Measurements from ENCODE around the gene LYPD6B.

The LYPD6B gene

DNA sequence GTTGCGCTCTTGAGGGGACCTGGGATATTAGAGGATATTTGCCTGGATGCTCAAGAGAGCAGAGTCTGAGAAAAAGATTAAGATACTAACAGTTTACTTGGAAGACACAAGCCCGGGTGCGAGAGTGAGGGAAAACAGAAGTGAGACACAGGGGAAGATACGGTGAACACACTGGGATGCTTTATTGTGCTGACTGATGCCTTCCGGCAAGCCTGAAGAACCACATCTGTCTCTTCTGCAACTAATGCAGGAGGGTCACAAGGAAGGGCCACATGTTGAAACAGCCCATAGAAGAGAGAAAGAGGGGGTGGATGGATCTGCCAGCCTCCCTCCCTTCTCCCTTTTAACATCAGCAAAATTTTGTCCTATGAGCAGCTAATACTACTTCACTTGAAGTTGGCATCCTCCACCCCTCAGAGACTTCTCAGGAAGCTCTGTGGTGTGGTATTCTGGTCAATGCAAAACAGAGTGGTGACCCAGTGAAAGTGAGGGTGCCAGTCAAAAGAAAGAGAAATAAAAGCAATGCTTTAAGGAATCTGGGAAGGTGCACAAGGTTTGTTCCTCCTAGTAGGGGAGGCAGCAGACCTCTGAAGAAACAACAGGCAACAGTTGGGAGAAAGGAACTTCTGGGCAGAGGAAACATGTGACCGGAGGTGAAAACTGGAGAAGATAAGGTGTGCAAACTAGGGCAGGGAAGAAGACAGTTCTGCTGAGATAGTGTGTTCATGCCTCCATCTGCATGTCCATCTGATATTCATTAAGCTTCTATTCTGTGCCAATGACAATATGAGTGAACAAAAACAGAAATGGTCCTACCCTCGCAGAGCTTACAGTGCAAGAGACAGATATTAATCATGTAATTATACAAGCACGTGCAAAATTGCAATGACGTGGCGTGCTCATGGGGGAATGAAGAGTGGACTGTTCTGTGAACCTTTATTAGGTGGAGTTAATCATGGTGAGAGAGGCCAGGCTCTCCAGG is 107.1 kb downstream of the LYPD6B start:
- TF ChIP-seq, protein P1, sequence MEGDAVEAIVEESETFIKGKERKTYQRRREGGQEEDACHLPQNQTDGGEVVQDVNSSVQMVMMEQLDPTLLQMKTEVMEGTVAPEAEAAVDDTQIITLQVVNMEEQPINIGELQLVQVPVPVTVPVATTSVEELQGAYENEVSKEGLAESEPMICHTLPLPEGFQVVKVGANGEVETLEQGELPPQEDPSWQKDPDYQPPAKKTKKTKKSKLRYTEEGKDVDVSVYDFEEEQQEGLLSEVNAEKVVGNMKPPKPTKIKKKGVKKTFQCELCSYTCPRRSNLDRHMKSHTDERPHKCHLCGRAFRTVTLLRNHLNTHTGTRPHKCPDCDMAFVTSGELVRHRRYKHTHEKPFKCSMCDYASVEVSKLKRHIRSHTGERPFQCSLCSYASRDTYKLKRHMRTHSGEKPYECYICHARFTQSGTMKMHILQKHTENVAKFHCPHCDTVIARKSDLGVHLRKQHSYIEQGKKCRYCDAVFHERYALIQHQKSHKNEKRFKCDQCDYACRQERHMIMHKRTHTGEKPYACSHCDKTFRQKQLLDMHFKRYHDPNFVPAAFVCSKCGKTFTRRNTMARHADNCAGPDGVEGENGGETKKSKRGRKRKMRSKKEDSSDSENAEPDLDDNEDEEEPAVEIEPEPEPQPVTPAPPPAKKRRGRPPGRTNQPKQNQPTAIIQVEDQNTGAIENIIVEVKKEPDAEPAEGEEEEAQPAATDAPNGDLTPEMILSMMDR (IDR thresholded peaks at IDR 0.05; ENCODE audit: borderline replicate concordance, insufficient read depth, low read depth, low read length) = no peak
- H3K4me3 ChIP-seq (ENCODE audit: low read depth, low read length) = no peak overlapping the region

- no peak overlapping the region for H3K4me3 ChIP-seq (ENCODE audit: low read depth, low read length)
- TF ChIP-seq, protein P1 (IDR thresholded peaks at IDR 0.05; ENCODE audit: borderline replicate concordance, insufficient read depth, low read depth, low read length) = no peak
These were observed 108.4 kb downstream of the LYPD6B start for GRCh38 chr2:149146876-149147275.

- TF ChIP-seq, protein P1 (IDR thresholded peaks at IDR 0.05; ENCODE audit: borderline replicate concordance, insufficient read depth, low read depth, low read length) = no peak
- no peak overlapping the region for H3K4me3 ChIP-seq (ENCODE audit: low read depth, low read length)
These were observed 109.9 kb downstream of the LYPD6B start for GRCh38 chr2:149148194-149149006.

GRCh38 chr2:149149007-149149297 is 110.5 kb downstream of the LYPD6B start:
- H3K4me3 ChIP-seq (ENCODE audit: low read depth, low read length) = no peak overlapping the region

GRCh38 chr2:149152469-149152953 is 114.0 kb downstream of the LYPD6B start:
- TF ChIP-seq, protein P1 (IDR thresholded peaks at IDR 0.05; ENCODE audit: borderline replicate concordance, insufficient read depth, low read depth, low read length) = no peak
- no peak overlapping the region for H3K4me3 ChIP-seq (ENCODE audit: low read depth, low read length)

More at GRCh38 chr2:149149007-149149297, 110.5 kb downstream of the LYPD6B start:
- TF ChIP-seq, protein P1 (IDR thresholded peaks at IDR 0.05; ENCODE audit: borderline replicate concordance, insufficient read depth, low read depth, low read length) = no peak

GRCh38 chr2:149155196-149155969 is 116.9 kb downstream of the LYPD6B start:
- TF ChIP-seq, protein P1 (IDR thresholded peaks at IDR 0.05; ENCODE audit: borderline replicate concordance, insufficient read depth, low read depth, low read length) = no peak
- H3K4me3 ChIP-seq (ENCODE audit: low read depth, low read length) = no peak overlapping the region
